Airway epithelial cell (primary cell): ENCODE measurements around the gene ADCYAP1. TPM values are rescaled to one million over a fixed set of nuclear protein-coding genes. Genes with fewer than 3 reads are reported as not detected.

Experiments used
- total RNA-seq: library from RNA; depleted of rRNA; stranded (reverse); fragments of >200 nt; gene quantifications from 2 replicates; pipeline ENCODE4 v1.2.3, GENCODE V29; 2015

Gene ADCYAP1
- total RNA-seq, result not detected in 2 replicates

DNA sequence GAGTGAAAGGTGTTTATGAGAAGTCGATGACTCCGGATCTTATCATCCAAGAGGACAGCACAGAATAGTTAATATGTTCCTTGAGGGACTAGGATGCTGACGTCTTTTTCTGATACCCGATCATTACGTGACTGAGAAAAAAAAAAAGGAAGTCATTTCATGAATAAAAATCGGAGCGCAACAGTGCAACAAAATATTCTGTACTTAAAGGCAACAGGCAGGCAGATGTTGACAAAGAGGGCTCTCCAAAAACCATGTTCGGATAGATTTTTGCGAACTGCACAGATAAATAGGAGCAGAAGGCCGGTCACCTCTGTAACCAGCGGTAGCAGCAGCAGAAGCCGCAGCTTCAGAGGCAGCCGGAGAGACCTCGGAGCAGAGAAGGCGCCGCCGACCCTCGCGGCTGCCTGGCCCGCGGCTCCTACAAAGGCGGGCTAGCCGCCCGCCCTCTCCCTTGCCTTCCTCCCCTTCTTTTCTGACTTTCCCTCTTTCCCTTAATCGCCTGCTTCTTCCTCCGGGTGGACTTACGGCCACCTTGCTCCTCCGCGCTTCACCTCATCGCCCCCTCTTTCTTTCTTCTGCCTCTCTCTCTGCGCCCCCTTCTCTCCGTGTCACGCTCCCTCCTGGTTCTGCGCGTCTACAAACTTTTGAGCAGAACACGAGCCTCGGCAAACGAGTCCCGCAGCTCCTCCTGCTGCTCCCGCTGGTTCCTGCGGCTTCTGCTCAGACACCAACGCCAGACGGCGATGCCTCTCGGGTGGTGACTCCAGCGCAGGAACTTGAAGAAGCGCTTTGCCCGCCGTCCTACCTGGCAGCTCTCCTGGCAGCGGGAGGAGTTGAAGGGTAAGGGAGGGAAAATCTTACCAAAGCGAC, at the start of gene ADCYAP1:
Gene ADCYAP1, plus strand, starts transcription at position 654 of the 873 bp plus-strand sequence. CDS start 516 bp downstream, outside the sequence.

Other genes starting within 250 kb of the ADCYAP1 start
- gene TYMS, start 247.2 kb upstream of the ADCYAP1 start, total RNA-seq, result 22.6 and 36.3 TPM in 2 replicates
- gene ENOSF1, start 192.2 kb upstream of the ADCYAP1 start, total RNA-seq, result 19.8 and 22.8 TPM in 2 replicates
- gene YES1, start 92.6 kb upstream of the ADCYAP1 start, total RNA-seq, result 139 and 142 TPM in 2 replicates